22Rv1 (cell line): ENCODE results near the gene WASHC1.
"Not testable (repeated sequence)": the region's sequence is repeated elsewhere in the genome, so short reads cannot be mapped to it uniquely, and the experiment has no call there.

Experiments used
- H3K27ac ChIP-seq: fragments of 450-650 bp; 2 replicates; pipeline ENCODE4 v1.5.1; 2017
- CTCF ChIP-seq: fragments of 450-650 bp; IDR thresholded peaks from 2 replicates; pipeline ENCODE4 v1.5.1; 2017; ENCODE audit warnings: mild to moderate bottlenecking

The WASHC1 gene

DNA sequence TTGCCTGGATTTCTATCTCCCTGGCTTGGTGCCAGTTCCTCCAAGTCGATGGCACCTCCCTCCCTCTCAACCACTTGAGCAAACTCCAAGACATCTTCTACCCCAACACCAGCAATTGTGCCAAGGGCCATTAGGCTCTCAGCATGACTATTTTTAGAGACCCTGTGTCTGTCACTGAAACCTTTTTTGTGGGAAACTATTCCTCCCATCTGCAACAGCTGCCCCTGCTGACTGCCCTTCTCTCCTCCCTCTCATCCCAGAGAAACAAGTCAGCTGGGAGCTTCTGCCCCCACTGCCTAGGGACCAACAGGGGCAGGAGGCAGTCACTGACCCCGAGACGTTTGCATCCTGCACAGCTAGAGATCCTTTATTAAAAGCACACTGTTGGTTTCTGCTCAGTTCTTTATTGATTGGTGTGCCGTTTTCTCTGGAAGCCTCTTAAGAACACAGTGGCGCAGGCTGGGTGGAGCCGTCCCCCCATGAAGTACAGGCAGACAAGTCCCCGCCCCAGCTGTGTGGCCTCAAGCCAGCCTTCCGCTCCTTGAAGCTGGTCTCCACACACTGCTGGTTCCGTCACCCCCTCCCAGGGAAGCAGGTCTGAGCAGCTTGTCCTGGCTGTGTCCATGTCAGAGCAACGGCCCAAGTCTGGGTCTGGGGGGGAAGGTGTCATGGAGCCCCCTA is 15.0 kb downstream of the WASHC1 start:
- H3K27ac ChIP-seq, result not testable (repeated sequence)

DNA sequence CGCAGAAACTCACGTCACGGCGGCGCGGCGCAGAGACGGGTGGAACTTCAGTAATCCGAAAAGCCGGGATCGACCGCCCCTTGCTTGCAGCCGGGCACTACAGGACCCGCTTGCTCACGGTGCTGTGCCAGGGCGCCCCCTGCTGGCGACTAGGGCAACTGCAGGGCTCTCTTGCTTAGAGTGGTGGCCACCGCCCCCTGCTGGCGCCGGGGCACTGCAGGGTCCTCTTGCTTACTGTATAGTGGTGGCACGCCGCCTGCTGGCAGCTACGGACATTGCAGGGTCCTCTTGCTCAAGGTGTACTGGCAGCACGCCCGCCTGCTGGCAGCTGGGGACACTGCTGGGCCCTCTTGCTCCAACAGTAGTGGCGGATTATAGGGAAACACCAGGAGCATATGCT is 18.1 kb downstream of the WASHC1 start:
- peak; percentile 51 for TF ChIP-seq CTCF
- not testable (repeated sequence) for H3K27ac ChIP-seq

DNA sequence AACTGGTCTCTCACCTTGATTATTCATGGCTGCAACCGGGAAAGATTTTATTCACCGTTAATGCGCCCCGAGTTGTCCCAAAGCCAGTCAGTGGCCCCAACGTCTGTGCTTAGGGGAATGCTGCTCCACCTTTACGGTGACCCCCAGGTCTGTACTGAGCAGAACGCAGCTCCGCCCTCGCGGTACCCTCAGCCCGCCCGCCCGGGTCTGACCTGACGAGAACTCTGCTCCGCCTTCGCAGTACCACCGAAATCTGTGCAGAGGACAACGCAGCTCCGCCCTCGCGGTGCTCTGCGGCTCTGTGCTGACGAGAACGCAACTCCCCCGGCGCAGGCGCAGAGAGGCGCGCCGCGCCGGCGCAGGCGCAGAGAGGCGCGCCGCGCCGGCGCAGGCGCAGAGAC is 18.6 kb downstream of the WASHC1 start:
- H3K27ac ChIP-seq, result not testable (repeated sequence)

DNA sequence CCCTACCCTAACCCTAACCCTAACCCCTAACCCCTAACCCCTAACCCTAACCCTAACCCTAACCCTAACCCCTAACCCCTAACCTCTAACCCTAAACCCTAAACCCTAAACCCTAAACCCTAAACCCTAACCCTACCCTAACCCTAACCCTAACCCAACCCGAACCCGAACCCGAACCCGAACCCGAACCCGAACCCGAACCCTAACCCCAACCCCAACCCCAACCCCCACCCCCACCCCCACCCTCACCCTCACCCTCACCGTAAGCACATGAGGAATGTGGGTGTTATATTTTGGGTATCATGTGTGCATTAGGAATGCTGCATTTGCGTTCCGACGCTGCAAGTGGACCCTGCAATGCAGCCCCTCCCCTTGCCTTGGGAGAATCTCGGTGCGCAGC is 19.0 kb downstream of the WASHC1 start:
- not testable (repeated sequence) for H3K27ac ChIP-seq
